CD14-positive monocyte (primary cell): Measurements from ENCODE around the gene IL13. TPM values are rescaled to one million over a fixed set of nuclear protein-coding genes. Genes with fewer than 3 reads are reported as not detected.

Experiments
- DNase-seq, 3 donors: peaks; one replicate each; pipeline ENCODE4 v3.0.0-alpha.2; 2011 to 2022
- H2AFZ ChIP-seq: 2 replicates; pipeline ENCODE4 v1.6.0; 2012; ENCODE audit warnings: mild to moderate bottlenecking, low read depth, low read length, inconsistent platforms; ENCODE audit not compliant: insufficient read depth, poor library complexity, severe bottlenecking
- H3K27ac ChIP-seq, 2 donors: 1 replicate in 1 of 2; 2 replicates in 1 of 2; pipeline ENCODE4 v1.5.1; 2012 to 2013; ENCODE audit warnings: low read length in 2 of 2, control low read depth in 1 of 2, inconsistent platforms in 1 of 2, low read depth in 1 of 2, mild to moderate bottlenecking in 1 of 2
- H3K27me3 ChIP-seq, 2 donors: one replicate each; pipeline versions ENCODE4 v1.6.0 to v1.6.1; 2011 to 2013; ENCODE audit warnings: low read length in 2 of 2; ENCODE audit not compliant: control insufficient read depth in 2 of 2, insufficient read depth in 2 of 2
- H3K36me3 ChIP-seq, 2 donors: replicated peaks in 1 of 2; 1 replicate in 1 of 2; 2 replicates in 1 of 2; pipeline versions ENCODE4 v1.5.1 to v1.6.1; 2012 to 2013; ENCODE audit warnings: low read length in 2 of 2, control low read depth in 1 of 2, inconsistent platforms in 1 of 2, mild to moderate bottlenecking in 1 of 2; ENCODE audit not compliant: insufficient read depth in 2 of 2, control insufficient read depth in 1 of 2
- H3K4me1 ChIP-seq, 2 donors: 1 replicate in 1 of 2; 2 replicates in 1 of 2; pipeline versions ENCODE4 v1.5.1 to v1.6.1; 2012 to 2013; ENCODE audit warnings: low read length in 2 of 2, control low read depth in 1 of 2, inconsistent platforms in 1 of 2, mild to moderate bottlenecking in 1 of 2, moderate library complexity in 1 of 2; ENCODE audit not compliant: insufficient read depth in 2 of 2, control insufficient read depth in 1 of 2
- H3K4me2 ChIP-seq: replicated peaks from 2 replicates; pipeline ENCODE3; 2012; ENCODE audit warnings: low read length, moderate library complexity, mild to moderate bottlenecking; ENCODE audit not compliant: poor library complexity, severe bottlenecking; ENCODE audit errors: extremely low read depth
- H3K4me3 ChIP-seq, 3 experiments: fragments of 200-600 bp in 1 of 3; sonication (generic) in 1 of 3; replicated peaks in 1 of 3; 1 replicate in 2 of 3; 2 replicates in 1 of 3; pipeline ENCODE4 v1.5.1; 2011 to 2013; ENCODE audit warnings: low read length in 3 of 3, mild to moderate bottlenecking in 3 of 3, control low read depth in 2 of 3, low read depth in 2 of 3, inconsistent platforms in 1 of 3, moderate library complexity in 1 of 3
- H3K79me2 ChIP-seq: 2 replicates; pipeline ENCODE4 v1.6.0; 2012; ENCODE audit warnings: mild to moderate bottlenecking, control low read depth, inconsistent platforms, low read length, moderate library complexity; ENCODE audit not compliant: insufficient read depth
- H3K9ac ChIP-seq: 2 replicates; pipeline ENCODE4 v1.6.0; 2017; ENCODE audit warnings: low read length, mild to moderate bottlenecking; ENCODE audit not compliant: insufficient read depth, poor library complexity, severe bottlenecking
- H3K9me3 ChIP-seq, 2 donors: replicated peaks in 1 of 2; 1 replicate in 1 of 2; 2 replicates in 1 of 2; pipeline versions ENCODE4 v1.5.1 to v1.6.1; 2012 to 2013; ENCODE audit warnings: low read length in 2 of 2, control low read depth in 1 of 2; ENCODE audit not compliant: control insufficient read depth in 1 of 2, insufficient read depth in 1 of 2
- H4K20me1 ChIP-seq: 2 replicates; pipeline ENCODE4 v1.6.0; 2012; ENCODE audit warnings: mild to moderate bottlenecking, low read length, control low read depth, moderate library complexity; ENCODE audit not compliant: insufficient read depth
- H3K27ac Mint-ChIP-seq, 7 donors: one replicate each; pipeline ENCODE4 v1.8.0; 2020; ENCODE audit warnings: mild to moderate bottlenecking in 7 of 7, mixed read lengths in 7 of 7, moderate library complexity in 6 of 7, inconsistent platforms in 2 of 7
- H3K27me3 Mint-ChIP-seq, 3 donors: one replicate each; pipeline ENCODE4 v1.8.0; 2021 to 2022; ENCODE audit warnings: low read depth in 3 of 3, mild to moderate bottlenecking in 3 of 3, mixed read lengths in 3 of 3, moderate library complexity in 3 of 3, inconsistent platforms in 1 of 3
- H3K36me3 Mint-ChIP-seq, 2 donors: one replicate each; pipeline ENCODE4 v1.8.0; 2020; ENCODE audit warnings: mixed read lengths in 2 of 2, inconsistent platforms in 1 of 2, mild to moderate bottlenecking in 1 of 2
- H3K4me1 Mint-ChIP-seq: one replicate; pipeline ENCODE4 v1.8.0; 2020; ENCODE audit warnings: mild to moderate bottlenecking, mixed read lengths
- H3K4me3 Mint-ChIP-seq, 2 donors: one replicate each; pipeline ENCODE4 v1.8.0; 2020; ENCODE audit warnings: mild to moderate bottlenecking in 2 of 2, mixed read lengths in 2 of 2, moderate library complexity in 1 of 2
- H3K9me3 Mint-ChIP-seq, 7 donors: one replicate each; pipeline ENCODE4 v1.8.0; 2020 to 2022; ENCODE audit warnings: mixed read lengths in 7 of 7, mild to moderate bottlenecking in 6 of 7, moderate library complexity in 6 of 7, inconsistent platforms in 2 of 7
- WGBS: methylation state at CpG from one replicate; pipeline ENCODE4 v1.1.5; 2013; ENCODE audit warnings: missing lambda C conversion rate; ENCODE audit not compliant: insufficient coverage; 5-methylcytosine and 5-hydroxymethylcytosine counted together
- intact Hi-C, 2 donors: fragments of 100-400 bp; cut with micrococcal nuclease; formaldehyde crosslinking; loops; one replicate each; pipeline versions ENCODE4 v1.15.0 to v1.15.1; 2023
- polyA plus RNA-seq, 3 donors: library from polyadenylated mRNA; depleted of rRNA in 1 of 3; unstranded in 2 of 3; stranded (reverse) in 1 of 3; fragments of 300-500 nt in 2 of 3; fragments of >200 nt in 1 of 3; fragmentation: Illumina TruSeq in 2 of 3; gene quantifications; 1 replicate in 2 of 3; 2 replicates in 1 of 3; pipeline ENCODE4 v1.2.3, GENCODE V29; 2012 to 2021
- TF ChIP-seq, protein P1 (sequence below): fragments of 200-600 bp; IDR thresholded peaks from one replicate; pipeline ENCODE4 v1.8.0; 2022; ENCODE audit warnings: antibody characterized with exemption, mild to moderate bottlenecking

Gene IL13
- polyA plus RNA-seq, 3 donors: not detected

DNA sequence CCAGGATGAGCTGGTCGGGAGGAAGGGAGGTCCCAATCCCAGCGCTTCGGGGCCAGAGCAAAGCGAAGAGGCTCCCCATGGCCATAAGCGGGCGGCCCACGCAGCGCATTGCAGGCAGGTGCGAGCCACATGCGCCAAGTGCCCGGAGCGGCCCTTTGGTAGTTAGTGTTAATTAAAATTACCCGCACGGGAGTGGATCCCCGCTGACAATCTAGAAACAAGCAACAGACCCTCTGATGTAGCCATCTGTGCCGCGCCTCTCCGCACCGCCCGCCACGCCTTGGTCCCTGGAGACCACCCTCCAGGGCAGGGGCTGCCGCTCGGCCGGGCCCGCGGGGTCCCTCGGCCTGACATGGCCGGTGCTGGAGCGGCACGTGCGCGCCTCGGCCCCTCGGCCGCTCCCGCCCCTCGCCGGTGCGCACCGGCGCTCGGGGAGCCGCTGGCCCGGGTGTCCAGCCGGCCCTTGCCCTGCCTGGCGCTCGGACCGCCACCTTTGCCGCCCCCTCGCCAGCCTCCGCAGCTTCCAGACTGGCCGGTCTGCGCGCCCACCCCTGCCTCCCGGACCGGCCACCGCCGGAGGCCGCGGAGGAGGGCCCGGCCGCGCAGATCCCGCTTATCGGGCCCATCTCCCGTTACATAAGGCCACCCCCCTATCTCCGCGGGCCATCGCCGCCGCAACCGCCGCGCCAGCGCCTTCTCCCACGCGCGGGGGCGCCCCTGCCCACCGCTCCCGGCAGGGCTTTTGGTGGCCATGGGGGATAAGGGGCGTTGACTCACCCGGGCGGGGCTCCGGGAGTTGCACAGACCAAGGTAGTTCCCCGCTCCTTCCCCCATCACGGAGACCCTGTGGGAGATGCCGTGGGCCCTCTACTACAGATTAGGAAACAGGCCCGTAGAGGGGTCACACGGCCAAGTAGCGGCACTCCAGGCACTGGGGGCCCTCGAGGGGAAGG, 1.9 kb upstream of the IL13 start:
- Histone ChIP-seq H4K20me1 (no peaks in the 10 kb centered on the region), H3K36me3 (no peaks in the 10 kb centered on the region), H3K79me2 (no peaks in the 10 kb centered on the region), H3K27ac (no peak overlapping the region), H3K4me2 (peak overlapping the region; percentile 56), H3K9ac (no peak overlapping the region), H3K9me3 (peaks cover 0 to 15% of the 10 kb centered on the region in 2 donors), H3K4me3 (no peak overlapping the region), H3K4me1 (peaks cover 7 to 12% of the 10 kb centered on the region in 2 donors), H3K27me3 (peaks cover 27 to 49% of the 10 kb centered on the region in 2 donors), H2AFZ (peak overlapping the region; percentile 53)
- TF ChIP-seq, protein P1, sequence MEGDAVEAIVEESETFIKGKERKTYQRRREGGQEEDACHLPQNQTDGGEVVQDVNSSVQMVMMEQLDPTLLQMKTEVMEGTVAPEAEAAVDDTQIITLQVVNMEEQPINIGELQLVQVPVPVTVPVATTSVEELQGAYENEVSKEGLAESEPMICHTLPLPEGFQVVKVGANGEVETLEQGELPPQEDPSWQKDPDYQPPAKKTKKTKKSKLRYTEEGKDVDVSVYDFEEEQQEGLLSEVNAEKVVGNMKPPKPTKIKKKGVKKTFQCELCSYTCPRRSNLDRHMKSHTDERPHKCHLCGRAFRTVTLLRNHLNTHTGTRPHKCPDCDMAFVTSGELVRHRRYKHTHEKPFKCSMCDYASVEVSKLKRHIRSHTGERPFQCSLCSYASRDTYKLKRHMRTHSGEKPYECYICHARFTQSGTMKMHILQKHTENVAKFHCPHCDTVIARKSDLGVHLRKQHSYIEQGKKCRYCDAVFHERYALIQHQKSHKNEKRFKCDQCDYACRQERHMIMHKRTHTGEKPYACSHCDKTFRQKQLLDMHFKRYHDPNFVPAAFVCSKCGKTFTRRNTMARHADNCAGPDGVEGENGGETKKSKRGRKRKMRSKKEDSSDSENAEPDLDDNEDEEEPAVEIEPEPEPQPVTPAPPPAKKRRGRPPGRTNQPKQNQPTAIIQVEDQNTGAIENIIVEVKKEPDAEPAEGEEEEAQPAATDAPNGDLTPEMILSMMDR: no peak
- DNase-seq: no peak
- peaks cover 2 to 4% of the 10 kb centered on the region in 2 donors for H3K36me3 Mint-ChIP-seq
- intact Hi-C loops: no loop called here
- H3K4me3 Mint-ChIP-seq: peak overlapping the region in 1 of 2 donors; percentile 85
- peaks cover 0 to 13% (median 5%) of the 10 kb centered on the region in 7 donors for H3K9me3 Mint-ChIP-seq
- no peak overlapping the region for H3K27ac Mint-ChIP-seq
- 9% methylated on average over 69 of the region's 92 CpGs for WGBS
- H3K27me3 Mint-ChIP-seq: peaks cover 49 to 58% (median 50%) of the 10 kb centered on the region in 3 donors
- peaks cover 10% of the 10 kb centered on the region for H3K4me1 Mint-ChIP-seq

DNA sequence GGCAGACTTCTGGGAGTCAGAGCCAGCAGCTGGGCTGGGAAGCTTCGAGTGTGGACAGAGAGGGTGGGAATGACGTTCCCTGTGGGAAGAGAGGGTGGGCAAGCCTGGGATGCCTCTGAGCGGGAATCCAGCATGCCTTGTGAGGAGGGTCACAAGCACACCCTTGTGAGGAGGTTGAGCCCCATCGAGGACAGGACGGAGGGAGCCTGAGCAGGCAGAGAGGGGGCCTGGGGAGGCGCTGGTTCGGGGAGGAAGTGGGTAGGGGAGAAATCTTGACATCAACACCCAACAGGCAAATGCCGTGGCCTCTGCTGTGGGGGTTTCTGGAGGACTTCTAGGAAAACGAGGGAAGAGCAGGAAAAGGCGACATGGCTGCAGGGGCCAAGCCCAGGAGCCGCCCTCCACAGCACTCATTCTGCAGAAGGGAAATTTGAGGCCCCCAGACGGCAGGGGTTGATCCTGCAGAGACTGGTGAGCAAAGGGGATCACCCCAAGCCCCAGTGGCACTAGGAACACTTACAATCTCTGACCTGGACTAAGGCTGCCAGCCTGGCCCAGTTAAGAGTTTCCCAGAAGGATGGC, 1.1 kb upstream of the IL13 start:
- H3K27me3 Mint-ChIP-seq: peaks cover 46 to 56% (median 51%) of the 10 kb centered on the region in 3 donors

More for the DNA sequence above, 1.1 kb upstream of the IL13 start:
- Histone ChIP-seq H3K4me1 (peaks cover 7 to 12% of the 10 kb centered on the region in 2 donors), H3K4me3 (no peak overlapping the region), H3K36me3 (no peaks in the 10 kb centered on the region), H3K9ac (no peak overlapping the region), H3K4me2 (peak overlapping the region; percentile 56), H2AFZ (peak overlapping the region; percentile 53), H3K27me3 (peaks cover 25 to 49% of the 10 kb centered on the region in 2 donors), H3K9me3 (peaks cover 0 to 15% of the 10 kb centered on the region in 2 donors), H4K20me1 (no peaks in the 10 kb centered on the region), H3K79me2 (no peaks in the 10 kb centered on the region), H3K27ac (no peak overlapping the region)
- intact Hi-C loops: no loop called here
- Mint-ChIP-seq H3K9me3 (peaks cover 0 to 13% (median 5%) of the 10 kb centered on the region in 7 donors), H3K4me1 (peaks cover 10% of the 10 kb centered on the region), H3K4me3 (peak overlapping the region in 1 of 2 donors; percentile 85), H3K36me3 (peaks cover 2 to 4% of the 10 kb centered on the region in 2 donors), H3K27ac (no peak overlapping the region)
- 31% methylated on average over 5 of the region's 12 CpGs for WGBS
- TF ChIP-seq, protein P1: no peak
- no peak for DNase-seq
